DMS153 (cell line): Measurements from ENCODE around the gene NBPF3.
A peak's percentile ranks its signal among the peaks of the same experiment; 100 is the strongest.

Experiments used
- DNase-seq: peaks from one replicate; lab custom pipeline; 2025; lab: John Stamatoyannopoulos, UW

Gene NBPF3

GRCh38 chr1:21494196-21494595, 54.3 kb downstream of the NBPF3 start:
- DNase-seq: no peak

GRCh38 chr1:21495225-21495820, 55.4 kb downstream of the NBPF3 start:
- no peak for DNase-seq

GRCh38 chr1:21496063-21496462, 56.1 kb downstream of the NBPF3 start:
- no peak for DNase-seq

GRCh38 chr1:21496886-21497285, 56.9 kb downstream of the NBPF3 start:
- no peak for DNase-seq

GRCh38 chr1:21497466-21498061, 57.6 kb downstream of the NBPF3 start:
- DNase-seq: no peak

GRCh38 chr1:21499283-21499950, 59.5 kb downstream of the NBPF3 start:
- no peak for DNase-seq

- DNase-seq: no peak
Observed at GRCh38 chr1:21503706-21504377, 63.9 kb downstream of the NBPF3 start.

- DNase-seq: no peak
Observed at GRCh38 chr1:21506804-21507203, 66.9 kb downstream of the NBPF3 start.

- DNase-seq: no peak
Observed at GRCh38 chr1:21507511-21508270, 67.8 kb downstream of the NBPF3 start.

GRCh38 chr1:21508580-21509350, 68.8 kb downstream of the NBPF3 start:
- peak; percentile 15 for DNase-seq

- DNase-seq: no peak
Observed at GRCh38 chr1:21509351-21510112, 69.6 kb downstream of the NBPF3 start, which contains the start of gene ALPL. TSS of gene ALPL (plus strand) at chr1:21509423. CDS start at chr1:21554082, 44,659 bp downstream.

- no peak for DNase-seq
Observed at GRCh38 chr1:21510113-21510493, 70.2 kb downstream of the NBPF3 start.

GRCh38 chr1:21510885-21511578, 71.1 kb downstream of the NBPF3 start:
- DNase-seq: no peak

- DNase-seq: no peak
Observed at GRCh38 chr1:21511579-21512522, 71.9 kb downstream of the NBPF3 start.

GRCh38 chr1:21514245-21514644, 74.3 kb downstream of the NBPF3 start:
- no peak for DNase-seq

- DNase-seq: no peak
Observed at GRCh38 chr1:21517161-21517589, 77.2 kb downstream of the NBPF3 start.

GRCh38 chr1:21517660-21518480, 77.9 kb downstream of the NBPF3 start:
- no peak for DNase-seq
